Activated T-cell treated with anti-CD3 and anti-CD28 coated beads, Interleukin-2, amount 50 U/mL, for 1 hour (primary cell): ENCODE results near the gene PBX4.
A peak's percentile ranks its signal among the peaks of the same experiment; 100 is the strongest.
"Not testable (repeated sequence)": the region's sequence is repeated elsewhere in the genome, so short reads cannot be mapped to it uniquely, and the experiment has no call there.

ENCODE experiments used
- DNase-seq: peaks from one replicate; pipeline ENCODE4 v3.0.0-alpha.2; 2020

The PBX4 gene

GRCh38 chr19:19618219-19619051 is at the start of gene PBX4:
Gene PBX4, minus strand, starts transcription at chr19:19618687. Its CDS starts 58 bp downstream, at chr19:19618629.
- DNase-seq, result peak; percentile 99

- DNase-seq, result not testable (repeated sequence)
Observed at GRCh38 chr19:19665420-19665948, 47.0 kb upstream of the PBX4 start.

GRCh38 chr19:19663256-19664120 is 45.0 kb upstream of the PBX4 start, which contains the start of gene ATP13A1:
Gene ATP13A1, minus strand, starts transcription at chr19:19663676. Its CDS starts 10 bp downstream, at chr19:19663666.
- DNase-seq, result peak; percentile 92

- DNase-seq, result no peak
Observed at GRCh38 chr19:19662871-19663255, 44.4 kb upstream of the PBX4 start.

- no peak for DNase-seq
Observed at GRCh38 chr19:19662344-19662743, 43.9 kb upstream of the PBX4 start.

GRCh38 chr19:19661675-19662251 is 43.3 kb upstream of the PBX4 start:
- DNase-seq, result no peak

- DNase-seq, result no peak
Observed at GRCh38 chr19:19661141-19661674, 42.7 kb upstream of the PBX4 start.

GRCh38 chr19:19659646-19660245 is 41.3 kb upstream of the PBX4 start:
- DNase-seq, result no peak

- no peak for DNase-seq
Observed at GRCh38 chr19:19657397-19657783, 38.9 kb upstream of the PBX4 start.

GRCh38 chr19:19656451-19657396 is 38.2 kb upstream of the PBX4 start:
- no peak for DNase-seq

GRCh38 chr19:19655641-19656343 is 37.3 kb upstream of the PBX4 start:
- no peak for DNase-seq

GRCh38 chr19:19655051-19655594 is 36.6 kb upstream of the PBX4 start:
- no peak for DNase-seq

- no peak for DNase-seq
Observed at GRCh38 chr19:19654441-19654840, 36.0 kb upstream of the PBX4 start.

GRCh38 chr19:19653597-19654147 is 35.2 kb upstream of the PBX4 start:
- DNase-seq, result no peak

- no peak for DNase-seq
Observed at GRCh38 chr19:19652482-19653295, 34.2 kb upstream of the PBX4 start.

- DNase-seq, result no peak
Observed at GRCh38 chr19:19651076-19651475, 32.6 kb upstream of the PBX4 start.

GRCh38 chr19:19650331-19650730 is 31.8 kb upstream of the PBX4 start:
- no peak for DNase-seq

GRCh38 chr19:19649580-19649995 is 31.1 kb upstream of the PBX4 start:
- DNase-seq, result no peak

GRCh38 chr19:19649155-19649554 is 30.7 kb upstream of the PBX4 start:
- no peak for DNase-seq
